ENCODE results near the gene CNOT1. TPM values are rescaled to one million over a fixed set of nuclear protein-coding genes. Genes with fewer than 3 reads are reported as not detected.

The CNOT1 gene
- total and polyA plus RNA-seq, 4 donors, result 34.0 to 131 (median 78.5) TPM

GRCh38 chr16:58481931-58482330 is 147.7 kb downstream of the CNOT1 start:
- Histone ChIP-seq H3K27ac (ENCODE audit: low read depth in 1 of 2, low read length in 2 of 2) (no peak overlapping the region), H3K9me3 (ENCODE audit: control insufficient read depth in 4 of 4, low read length in 3 of 4) (no peaks in the 10 kb centered on the region), H3K36me3 (ENCODE audit: control insufficient read depth in 4 of 4, insufficient read depth in 3 of 4, low read depth in 1 of 4, low read length in 3 of 4) (no peaks in the 10 kb centered on the region), H3K4me1 (ENCODE audit: control insufficient read depth in 4 of 4, insufficient read depth in 4 of 4, low read length in 3 of 4) (no peaks in the 10 kb centered on the region), H3K4me3 (ENCODE audit: low read depth in 1 of 3, low read length in 3 of 3) (no peak overlapping the region), H3K9ac (ENCODE audit: low read depth in 1 of 2, low read length in 2 of 2) (no peak overlapping the region), H3K27me3 (ENCODE audit: control insufficient read depth in 4 of 4, insufficient read depth in 4 of 4, low read length in 3 of 4) (no peaks in the 10 kb centered on the region)
- 78% methylated on average over 8 of the region's 8 CpGs for WGBS
- DNase-seq (ENCODE audit: low spot score), result no peak
- TF ChIP-seq, protein P1, sequence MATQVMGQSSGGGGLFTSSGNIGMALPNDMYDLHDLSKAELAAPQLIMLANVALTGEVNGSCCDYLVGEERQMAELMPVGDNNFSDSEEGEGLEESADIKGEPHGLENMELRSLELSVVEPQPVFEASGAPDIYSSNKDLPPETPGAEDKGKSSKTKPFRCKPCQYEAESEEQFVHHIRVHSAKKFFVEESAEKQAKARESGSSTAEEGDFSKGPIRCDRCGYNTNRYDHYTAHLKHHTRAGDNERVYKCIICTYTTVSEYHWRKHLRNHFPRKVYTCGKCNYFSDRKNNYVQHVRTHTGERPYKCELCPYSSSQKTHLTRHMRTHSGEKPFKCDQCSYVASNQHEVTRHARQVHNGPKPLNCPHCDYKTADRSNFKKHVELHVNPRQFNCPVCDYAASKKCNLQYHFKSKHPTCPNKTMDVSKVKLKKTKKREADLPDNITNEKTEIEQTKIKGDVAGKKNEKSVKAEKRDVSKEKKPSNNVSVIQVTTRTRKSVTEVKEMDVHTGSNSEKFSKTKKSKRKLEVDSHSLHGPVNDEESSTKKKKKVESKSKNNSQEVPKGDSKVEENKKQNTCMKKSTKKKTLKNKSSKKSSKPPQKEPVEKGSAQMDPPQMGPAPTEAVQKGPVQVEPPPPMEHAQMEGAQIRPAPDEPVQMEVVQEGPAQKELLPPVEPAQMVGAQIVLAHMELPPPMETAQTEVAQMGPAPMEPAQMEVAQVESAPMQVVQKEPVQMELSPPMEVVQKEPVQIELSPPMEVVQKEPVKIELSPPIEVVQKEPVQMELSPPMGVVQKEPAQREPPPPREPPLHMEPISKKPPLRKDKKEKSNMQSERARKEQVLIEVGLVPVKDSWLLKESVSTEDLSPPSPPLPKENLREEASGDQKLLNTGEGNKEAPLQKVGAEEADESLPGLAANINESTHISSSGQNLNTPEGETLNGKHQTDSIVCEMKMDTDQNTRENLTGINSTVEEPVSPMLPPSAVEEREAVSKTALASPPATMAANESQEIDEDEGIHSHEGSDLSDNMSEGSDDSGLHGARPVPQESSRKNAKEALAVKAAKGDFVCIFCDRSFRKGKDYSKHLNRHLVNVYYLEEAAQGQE (IDR thresholded peaks at IDR 0.05), result no peak
- TF ChIP-seq RAD21 (IDR thresholded peaks at IDR 0.05) (no peak), TAF1 (conservative IDR thresholded peaks at IDR 0.05) (no peak), EGR1 (IDR thresholded peaks at IDR 0.05; ENCODE audit: low read depth in 2 of 2) (no peak), GABPA (IDR thresholded peaks at IDR 0.05 in 1 of 2, conservative IDR thresholded peaks at IDR 0.05 in 1 of 2) (no peak)

DNA sequence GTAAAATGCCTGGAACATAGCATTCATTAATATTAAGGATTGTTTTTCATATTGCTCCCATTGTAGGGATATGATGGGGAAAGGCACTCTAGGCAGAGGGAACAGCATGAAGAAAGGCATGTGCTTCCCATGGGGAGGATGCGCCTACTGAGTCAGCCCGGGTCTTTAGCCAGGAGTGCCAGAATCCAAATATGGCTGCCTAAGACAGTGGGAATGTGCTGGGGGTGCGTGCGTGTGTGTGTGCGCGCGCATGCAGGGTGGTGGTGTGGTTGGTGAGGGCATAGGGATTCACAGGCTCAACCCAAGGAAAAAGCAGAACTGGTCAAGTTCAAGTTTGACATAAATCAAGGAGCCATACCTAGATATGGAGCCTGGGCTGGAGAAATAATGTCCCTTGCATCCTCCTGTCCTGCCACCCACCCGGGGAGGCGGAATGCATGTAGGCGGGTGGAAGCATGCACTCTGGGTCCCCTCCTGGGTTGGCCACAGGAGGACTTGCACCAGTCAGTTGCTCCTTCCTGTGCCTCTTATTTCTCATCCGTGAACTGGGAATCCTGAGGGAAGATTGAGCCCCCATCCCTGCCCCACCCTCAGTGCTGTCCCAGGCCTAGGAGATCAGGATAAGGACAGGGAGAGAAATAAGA is 148.3 kb downstream of the CNOT1 start:
- TF ChIP-seq SP1 (IDR thresholded peaks at IDR 0.05) (no peak), FOXA2 (IDR thresholded peaks at IDR 0.05) (no peak), GABPA (IDR thresholded peaks at IDR 0.05 in 1 of 2, conservative IDR thresholded peaks at IDR 0.05 in 1 of 2) (no peak), HNF4G (IDR thresholded peaks at IDR 0.05) (no peak)
- TF ChIP-seq, protein P2, sequence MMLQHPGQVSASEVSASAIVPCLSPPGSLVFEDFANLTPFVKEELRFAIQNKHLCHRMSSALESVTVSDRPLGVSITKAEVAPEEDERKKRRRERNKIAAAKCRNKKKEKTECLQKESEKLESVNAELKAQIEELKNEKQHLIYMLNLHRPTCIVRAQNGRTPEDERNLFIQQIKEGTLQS (IDR thresholded peaks at IDR 0.05), result no peak
- TF ChIP-seq, protein P3, sequence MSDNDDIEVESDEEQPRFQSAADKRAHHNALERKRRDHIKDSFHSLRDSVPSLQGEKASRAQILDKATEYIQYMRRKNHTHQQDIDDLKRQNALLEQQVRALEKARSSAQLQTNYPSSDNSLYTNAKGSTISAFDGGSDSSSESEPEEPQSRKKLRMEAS (IDR thresholded peaks at IDR 0.05), result no peak
- Histone ChIP-seq H3K27ac (ENCODE audit: low read depth in 1 of 2, low read length in 2 of 2) (no peak overlapping the region), H3K4me3 (ENCODE audit: low read depth in 1 of 3, low read length in 3 of 3) (no peak overlapping the region), H3K36me3 (ENCODE audit: control insufficient read depth in 4 of 4, insufficient read depth in 3 of 4, low read depth in 1 of 4, low read length in 3 of 4) (no peaks in the 10 kb centered on the region), H3K27me3 (ENCODE audit: control insufficient read depth in 4 of 4, insufficient read depth in 4 of 4, low read length in 3 of 4) (no peaks in the 10 kb centered on the region), H3K4me1 (ENCODE audit: control insufficient read depth in 4 of 4, insufficient read depth in 4 of 4, low read length in 3 of 4) (no peaks in the 10 kb centered on the region), H3K9me3 (ENCODE audit: control insufficient read depth in 4 of 4, low read length in 3 of 4) (no peaks in the 10 kb centered on the region), H3K9ac (ENCODE audit: low read depth in 1 of 2, low read length in 2 of 2) (no peak overlapping the region)
- DNase-seq (ENCODE audit: low spot score), result no peak
- WGBS, result 95% methylated on average over 11 of the region's 11 CpGs

GRCh38 chr16:58478427-58478826 is 151.2 kb downstream of the CNOT1 start:
- WGBS, result 94% methylated on average over 2 of the region's 2 CpGs
- Histone ChIP-seq H3K4me3 (ENCODE audit: low read depth in 1 of 3, low read length in 3 of 3) (no peak overlapping the region), H3K27me3 (ENCODE audit: control insufficient read depth in 4 of 4, insufficient read depth in 4 of 4, low read length in 3 of 4) (no peaks in the 10 kb centered on the region), H3K9me3 (ENCODE audit: control insufficient read depth in 4 of 4, low read length in 3 of 4) (no peaks in the 10 kb centered on the region), H3K27ac (ENCODE audit: low read depth in 1 of 2, low read length in 2 of 2) (no peak overlapping the region), H3K4me1 (ENCODE audit: control insufficient read depth in 4 of 4, insufficient read depth in 4 of 4, low read length in 3 of 4) (no peaks in the 10 kb centered on the region), H3K9ac (ENCODE audit: low read depth in 1 of 2, low read length in 2 of 2) (no peak overlapping the region), H3K36me3 (ENCODE audit: control insufficient read depth in 4 of 4, insufficient read depth in 3 of 4, low read depth in 1 of 4, low read length in 3 of 4) (no peaks in the 10 kb centered on the region)
- no peak for DNase-seq (ENCODE audit: low spot score)
- TF ChIP-seq YY1 (IDR thresholded peaks at IDR 0.05) (no peak), HNF4A (conservative IDR thresholded peaks at IDR 0.05) (no peak)

All from liver (tissue), 9 donors.